ENCODE data around the gene FNTB. TPM values are rescaled to one million over a fixed set of nuclear protein-coding genes. Genes with fewer than 3 reads are reported as not detected.

FNTB gene
- total and polyA plus RNA-seq, 2 of the 13 experiments (the other 11 are each of a cell fraction or from before 2014, with no cell fraction given): 23.6 to 28.5 TPM

DNA sequence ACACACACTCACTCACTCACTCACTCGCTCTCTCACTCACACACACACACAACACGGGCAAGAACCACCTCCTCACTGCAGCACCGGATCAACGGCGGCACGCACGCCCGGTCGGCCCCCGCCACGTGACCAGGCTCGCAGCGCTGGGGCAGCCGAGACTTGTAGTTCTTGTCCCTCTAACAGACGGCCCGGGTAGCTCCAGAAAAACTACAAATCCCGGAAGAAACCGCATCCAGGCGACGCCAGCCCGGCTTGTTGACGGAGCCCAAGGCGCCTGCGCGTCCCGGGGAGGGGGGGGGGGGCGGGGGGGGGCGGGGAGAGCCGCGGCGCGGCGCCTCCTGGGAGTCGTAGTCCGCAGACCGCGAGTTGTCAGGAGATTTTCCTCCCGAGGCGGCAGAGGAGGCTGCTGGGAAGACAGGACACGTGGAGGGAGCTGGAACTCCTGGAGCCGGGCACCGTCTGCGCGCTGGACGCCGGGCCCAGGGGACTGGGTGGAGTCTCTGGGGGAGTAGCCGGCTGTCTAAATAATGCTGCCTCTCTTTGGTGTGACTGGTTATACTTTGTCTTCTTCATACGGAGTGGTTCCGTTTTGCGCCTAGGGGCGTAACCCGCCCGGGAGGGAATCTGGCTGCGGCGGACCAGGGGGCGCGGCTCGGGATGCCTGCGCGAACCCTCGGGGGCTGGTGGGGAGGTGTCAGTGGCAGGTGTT is 115.9 kb downstream of the FNTB start, which contains the start of gene MAX (continued):
- TF ChIP-seq, protein P1, sequence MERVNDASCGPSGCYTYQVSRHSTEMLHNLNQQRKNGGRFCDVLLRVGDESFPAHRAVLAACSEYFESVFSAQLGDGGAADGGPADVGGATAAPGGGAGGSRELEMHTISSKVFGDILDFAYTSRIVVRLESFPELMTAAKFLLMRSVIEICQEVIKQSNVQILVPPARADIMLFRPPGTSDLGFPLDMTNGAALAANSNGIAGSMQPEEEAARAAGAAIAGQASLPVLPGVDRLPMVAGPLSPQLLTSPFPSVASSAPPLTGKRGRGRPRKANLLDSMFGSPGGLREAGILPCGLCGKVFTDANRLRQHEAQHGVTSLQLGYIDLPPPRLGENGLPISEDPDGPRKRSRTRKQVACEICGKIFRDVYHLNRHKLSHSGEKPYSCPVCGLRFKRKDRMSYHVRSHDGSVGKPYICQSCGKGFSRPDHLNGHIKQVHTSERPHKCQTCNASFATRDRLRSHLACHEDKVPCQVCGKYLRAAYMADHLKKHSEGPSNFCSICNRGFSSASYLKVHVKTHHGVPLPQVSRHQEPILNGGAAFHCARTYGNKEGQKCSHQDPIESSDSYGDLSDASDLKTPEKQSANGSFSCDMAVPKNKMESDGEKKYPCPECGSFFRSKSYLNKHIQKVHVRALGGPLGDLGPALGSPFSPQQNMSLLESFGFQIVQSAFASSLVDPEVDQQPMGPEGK (CRISPR knock-in tag; IDR thresholded peaks at IDR 0.05): peak; percentile 73
- TF ChIP-seq, protein P2, sequence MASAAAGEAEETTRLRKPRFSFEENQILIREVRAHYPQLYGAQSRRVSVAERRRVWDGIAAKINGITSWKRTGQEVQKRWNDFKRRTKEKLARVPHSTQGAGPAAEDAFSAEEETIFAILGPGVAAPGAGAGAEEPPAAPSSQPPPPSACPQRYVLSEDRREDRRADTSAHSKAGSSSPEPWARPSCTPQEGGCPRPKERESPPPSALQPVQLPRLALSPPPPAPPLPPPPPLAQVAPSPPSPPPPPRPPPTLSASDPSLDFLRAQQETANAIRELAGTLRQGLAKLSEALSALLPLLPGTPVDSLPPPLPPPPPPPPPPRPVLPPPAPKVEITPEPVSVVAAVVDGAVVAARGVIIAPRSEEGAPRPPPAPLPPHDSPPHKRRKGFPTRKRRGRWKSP (CRISPR knock-in tag; IDR thresholded peaks at IDR 0.05): peak; percentile 44; the same call in 1 of the 2 replicates
- TF ChIP-seq JUNB (CRISPR knock-in tag; IDR thresholded peaks at IDR 0.05; ENCODE audit: borderline replicate concordance): no peak
- TF ChIP-seq ZSCAN9 (CRISPR knock-in tag; IDR thresholded peaks at IDR 0.05; ENCODE audit: borderline replicate concordance): no peak
- peak; percentile 77 for TF ChIP-seq CREB1 (IDR thresholded peaks at IDR 0.05)
- TF ChIP-seq CREB1 (CRISPR knock-in tag; IDR thresholded peaks at IDR 0.05): peak; percentile 44; the same call in 1 of the 2 replicates
- TF ChIP-seq GABPB1 (CRISPR knock-in tag; IDR thresholded peaks at IDR 0.05): peak; percentile 87
- TF ChIP-seq CBFB (CRISPR knock-in tag; IDR thresholded peaks at IDR 0.05): no peak; the same call in 1 of the 2 replicates
- TF ChIP-seq ZNF17 (CRISPR knock-in tag; IDR thresholded peaks at IDR 0.05): no peak
- no peak for TF ChIP-seq ZNF670 (CRISPR knock-in tag; IDR thresholded peaks at IDR 0.05; ENCODE audit: borderline replicate concordance)
- TF ChIP-seq HOXA5 (CRISPR knock-in tag; IDR thresholded peaks at IDR 0.05): peak; percentile 33; the same call in 1 of the 2 replicates
- no peak for TF ChIP-seq SP4 (CRISPR knock-in tag; IDR thresholded peaks at IDR 0.05)
- TF ChIP-seq ZNF30 (CRISPR knock-in tag; IDR thresholded peaks at IDR 0.05): no peak
- TF ChIP-seq FOXA3 (CRISPR knock-in tag; IDR thresholded peaks at IDR 0.05): peak; percentile 19; the same call in 1 of the 2 replicates
- TF ChIP-seq GATAD1 (CRISPR knock-in tag; IDR thresholded peaks at IDR 0.05): peak; percentile 85
- TF ChIP-seq MEIS2 (CRISPR knock-in tag; IDR thresholded peaks at IDR 0.05): peak; percentile 66
- TF ChIP-seq TCF12 (IDR thresholded peaks at IDR 0.05): no peak
- no peak for TF ChIP-seq TCF12 (CRISPR knock-in tag; IDR thresholded peaks at IDR 0.05)
- no peak for TF ChIP-seq SMAD1 (CRISPR knock-in tag; IDR thresholded peaks at IDR 0.05; ENCODE audit: borderline replicate concordance, low read depth)
- TF ChIP-seq ZNF362 (CRISPR knock-in tag; IDR thresholded peaks at IDR 0.05; ENCODE audit: borderline replicate concordance): no peak
- peak; percentile 60; the same call in 1 of the 2 replicates for TF ChIP-seq SMAD3 (CRISPR knock-in tag; IDR thresholded peaks at IDR 0.05)
- TF ChIP-seq PHF21A (CRISPR knock-in tag; IDR thresholded peaks at IDR 0.05): peak; percentile 28; the same call in 1 of the 2 replicates
- peak; percentile 32; the same call in 1 of the 2 replicates for TF ChIP-seq FOXC1 (CRISPR knock-in tag; IDR thresholded peaks at IDR 0.05; ENCODE audit: borderline replicate concordance)
- 0 out of 2 replicates have a peak, but pooled peaks have one; percentile 31 for TF ChIP-seq KDM5B (CRISPR knock-in tag; IDR thresholded peaks at IDR 0.05; ENCODE audit: borderline replicate concordance)
- no peak for TF ChIP-seq SMARCC2 (IDR thresholded peaks at IDR 0.05)
- peak; percentile 86 for TF ChIP-seq NR2C2 (CRISPR knock-in tag; IDR thresholded peaks at IDR 0.05; ENCODE audit: borderline replicate concordance)
- no peak for TF ChIP-seq WIZ (CRISPR knock-in tag; IDR thresholded peaks at IDR 0.05)
- TF ChIP-seq PHF8 (CRISPR knock-in tag; IDR thresholded peaks at IDR 0.05): peak; percentile 46; the same call in 1 of the 2 replicates
- no peak for TF ChIP-seq ZNF652 (CRISPR knock-in tag; IDR thresholded peaks at IDR 0.05; ENCODE audit: borderline replicate concordance, low read depth)
